ENCODE measurements around the gene NUSAP1.
"Not testable (repeated sequence)": the region's sequence is repeated elsewhere in the genome, so short reads cannot be mapped to it uniquely, and the experiment has no call there.

Gene NUSAP1

DNA sequence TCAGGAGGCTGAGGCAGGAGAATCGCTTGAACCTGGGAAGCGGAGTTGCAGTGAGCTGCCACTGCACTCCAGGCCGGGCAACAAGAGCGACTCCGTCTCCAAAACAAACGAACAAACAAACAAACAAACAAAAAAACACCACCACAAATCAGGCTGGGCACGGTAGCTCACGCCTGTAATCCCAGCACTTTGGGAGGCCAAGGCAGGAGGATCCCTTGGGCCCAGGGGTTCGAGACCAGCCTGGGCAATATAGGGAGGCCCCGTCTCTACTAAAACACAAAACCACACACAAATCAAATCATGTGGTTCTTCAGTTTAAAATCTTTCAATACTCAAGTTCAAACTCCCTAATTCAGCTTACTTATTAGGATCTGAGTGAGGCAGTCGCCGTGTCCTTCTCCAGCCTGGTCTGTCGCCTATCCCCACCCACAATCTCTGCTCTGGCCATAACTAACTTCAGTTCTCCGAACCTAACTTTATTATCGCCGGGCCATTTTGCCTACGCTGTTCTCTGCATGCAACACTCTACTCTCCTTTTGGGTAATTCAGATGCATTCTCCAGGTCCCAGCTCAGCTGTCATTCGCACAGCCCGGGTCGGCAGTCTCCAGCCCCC is 83.6 kb downstream of the NUSAP1 start:
- FAIRE-seq, result no peak

DNA sequence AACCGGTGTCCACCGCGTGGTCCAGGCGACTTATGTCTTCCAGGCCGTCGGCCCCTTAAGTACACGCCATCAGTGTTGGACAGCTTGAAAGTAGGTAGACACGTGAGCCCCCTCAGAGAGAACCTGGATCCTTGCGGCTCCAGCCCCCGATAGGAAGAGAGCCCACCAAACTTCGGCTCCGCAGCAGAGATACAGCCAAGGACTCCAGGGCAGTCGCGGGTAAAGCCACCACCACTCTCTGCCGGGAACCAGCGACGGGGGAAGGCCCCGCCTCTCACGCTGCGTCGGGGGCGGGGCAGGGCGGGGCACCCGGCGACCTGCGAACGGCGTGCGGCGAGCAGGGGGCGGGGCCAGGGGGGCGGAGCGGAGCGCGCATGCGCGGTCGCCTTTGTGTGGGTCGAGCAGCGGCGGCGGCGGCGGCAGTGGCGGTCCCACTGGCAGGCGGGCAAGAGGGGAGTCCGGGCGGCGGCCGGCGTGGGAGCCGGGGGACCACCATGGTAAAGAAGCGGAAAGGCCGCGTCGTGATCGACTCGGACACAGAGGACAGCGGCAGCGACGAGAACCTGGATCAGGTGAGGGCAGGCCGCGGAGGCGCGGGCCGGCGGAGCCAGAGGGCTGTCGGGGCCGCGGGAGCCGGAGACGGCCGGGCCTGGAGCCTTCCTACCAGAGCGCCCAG is 84.2 kb downstream of the NUSAP1 start, which contains the start of gene RTF1:
RTF1 (plus strand) TSS at position 354 of the 676 bp plus-strand sequence; CDS start at position 375, 21 bp downstream.
- no peak for FAIRE-seq

DNA sequence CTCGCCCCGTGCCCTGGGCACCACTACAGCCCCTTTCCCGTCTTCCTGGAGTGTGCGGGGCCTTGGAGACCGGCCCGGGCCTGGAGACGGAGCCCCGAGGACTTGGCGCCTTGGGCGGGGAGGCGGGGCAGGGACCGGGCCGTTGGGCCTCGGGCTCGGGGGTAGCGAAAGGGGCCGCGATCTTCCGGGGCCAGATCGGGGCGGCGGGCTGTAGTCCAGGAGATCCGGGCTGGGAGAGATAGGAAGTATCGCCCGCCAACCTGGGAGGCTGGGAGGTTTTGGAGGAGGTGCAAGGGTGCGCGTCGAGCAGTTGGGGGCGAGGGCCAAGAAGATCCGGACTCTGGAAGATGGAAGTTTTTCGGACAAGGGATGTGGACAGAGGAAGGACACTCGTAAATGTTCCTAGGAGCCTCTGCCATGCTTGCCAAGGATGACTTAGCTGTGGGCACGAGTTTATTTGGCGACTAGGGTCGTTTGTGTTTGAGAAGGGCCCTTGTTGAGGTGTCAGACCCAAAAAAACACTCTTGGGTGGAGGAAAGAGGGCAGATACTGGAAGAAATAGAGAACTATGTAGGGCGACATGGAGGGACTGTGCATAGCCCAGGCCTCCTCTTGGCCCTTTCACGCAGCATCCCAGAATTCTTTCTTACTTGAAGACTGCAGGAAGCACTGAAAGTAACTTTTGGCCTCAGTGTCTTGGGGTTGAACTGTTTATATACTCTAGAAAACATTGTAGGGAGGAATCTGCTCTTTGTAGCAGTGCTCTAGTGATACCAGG is 84.9 kb downstream of the NUSAP1 start:
- FAIRE-seq, result no peak

DNA sequence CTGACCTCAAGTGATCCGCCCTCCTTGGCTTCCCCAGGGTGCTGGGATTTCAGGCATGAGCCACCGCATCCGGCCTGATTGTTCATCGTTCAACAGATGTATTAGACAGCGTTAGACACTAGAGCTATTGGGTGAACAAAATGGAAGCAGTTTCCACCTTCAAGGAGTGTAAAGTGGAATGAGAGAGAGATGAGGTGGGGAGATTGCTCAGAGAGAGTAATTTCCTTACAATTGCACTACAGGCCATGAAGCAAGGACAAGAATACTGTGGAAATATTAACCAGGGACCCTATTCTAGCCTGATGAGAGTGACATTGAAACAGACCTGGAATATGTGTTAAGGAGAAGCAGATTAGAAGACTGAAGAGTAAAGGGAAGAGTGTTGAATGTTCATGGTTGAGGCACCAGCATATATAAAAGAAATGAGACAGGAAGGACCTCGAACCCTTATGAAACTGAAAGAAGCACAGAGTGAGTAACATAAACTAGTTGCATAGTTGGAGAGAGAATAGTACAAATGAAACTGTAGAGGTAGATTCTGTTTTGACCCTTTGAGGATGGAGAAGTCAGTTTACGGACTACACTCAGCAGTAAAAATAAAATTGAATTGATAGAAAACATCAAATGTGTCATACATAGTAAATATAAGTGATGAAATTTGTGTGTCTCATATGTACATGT is 91.4 kb downstream of the NUSAP1 start:
- no peak for FAIRE-seq

DNA sequence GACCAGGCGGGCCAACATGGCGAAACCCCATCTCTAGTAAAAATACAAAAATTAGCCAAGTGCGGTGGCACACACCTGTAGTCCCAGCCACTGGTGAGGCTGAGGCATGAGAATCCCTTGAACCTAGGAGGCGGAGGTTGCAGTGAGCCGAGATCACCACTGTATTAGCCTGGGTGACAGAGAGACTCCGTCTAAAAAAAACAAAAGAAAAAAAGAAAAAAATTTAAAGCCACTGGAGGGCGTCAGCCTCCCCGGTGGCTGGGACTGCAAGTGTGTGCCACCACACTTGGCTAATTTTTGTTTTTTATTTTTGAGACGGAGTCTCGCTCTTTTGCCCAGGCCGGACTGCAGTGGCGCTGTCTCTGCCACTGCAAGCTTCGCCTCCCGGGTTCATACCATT is 92.1 kb downstream of the NUSAP1 start:
- FAIRE-seq, result no peak

DNA sequence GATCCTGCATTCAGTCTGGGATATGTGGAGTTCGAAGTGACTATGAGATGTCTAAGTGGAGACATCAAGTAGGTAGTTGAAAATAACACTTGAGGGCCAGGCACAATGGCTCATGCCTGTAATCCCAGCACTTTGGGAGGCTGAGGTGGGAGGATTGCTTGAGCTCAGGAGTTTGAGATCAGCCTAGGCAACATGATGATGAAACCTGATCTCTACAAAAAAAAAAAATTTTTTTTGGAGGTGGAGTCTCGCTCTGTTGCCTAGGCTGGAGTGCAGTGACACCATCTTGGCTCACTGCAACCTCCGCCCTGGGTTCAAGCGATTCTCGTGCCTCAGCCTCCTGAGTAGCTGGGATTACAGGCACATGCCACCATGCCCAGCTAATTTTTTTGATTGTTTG is 93.2 kb downstream of the NUSAP1 start:
- FAIRE-seq, result not testable (repeated sequence)

DNA sequence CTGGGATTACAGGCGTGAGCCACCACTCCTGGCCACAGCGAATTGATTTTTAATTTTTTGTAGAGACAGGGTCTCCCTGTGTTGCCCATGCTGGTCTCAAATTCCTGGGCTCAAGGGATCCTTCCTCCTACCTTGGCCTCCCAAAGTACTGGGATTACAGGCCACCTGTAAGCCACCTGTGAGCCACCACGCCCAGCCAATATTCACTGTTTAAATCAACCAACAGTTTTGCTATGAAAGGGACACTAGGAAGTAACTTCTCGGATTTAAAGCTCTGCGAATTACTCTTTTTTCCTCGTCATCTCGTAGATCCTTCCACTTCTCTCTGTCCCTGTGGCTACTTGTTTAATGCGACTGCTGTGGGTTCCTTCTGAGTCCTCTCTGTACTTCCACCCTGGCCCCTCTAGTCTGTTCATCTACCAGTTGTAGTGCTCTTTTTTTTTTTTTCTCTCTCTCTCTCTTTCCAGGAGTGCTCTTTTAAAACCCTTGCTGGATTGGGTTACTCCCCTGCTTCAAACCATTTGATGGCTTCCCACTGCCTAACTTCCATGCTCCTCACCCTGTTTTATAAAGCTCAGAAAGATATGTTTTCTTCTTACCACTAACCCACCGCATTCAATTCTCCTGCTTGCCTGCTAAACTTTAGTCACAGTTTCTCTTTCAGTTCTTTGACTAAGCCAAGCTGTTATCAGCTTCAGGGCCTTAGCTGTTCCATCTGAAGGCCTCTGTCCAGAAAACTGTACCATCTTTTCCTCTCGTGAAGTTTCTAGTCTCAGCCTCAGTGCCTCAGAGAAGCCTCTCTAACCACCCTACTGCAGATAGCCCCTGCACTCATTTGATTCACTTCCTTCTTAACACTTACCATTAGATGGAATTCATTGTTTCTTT is 96.6 kb downstream of the NUSAP1 start:
- no peak for FAIRE-seq

Data from G401.6 (cell line).